Measurements from ENCODE around the gene RNF182.

DNA sequence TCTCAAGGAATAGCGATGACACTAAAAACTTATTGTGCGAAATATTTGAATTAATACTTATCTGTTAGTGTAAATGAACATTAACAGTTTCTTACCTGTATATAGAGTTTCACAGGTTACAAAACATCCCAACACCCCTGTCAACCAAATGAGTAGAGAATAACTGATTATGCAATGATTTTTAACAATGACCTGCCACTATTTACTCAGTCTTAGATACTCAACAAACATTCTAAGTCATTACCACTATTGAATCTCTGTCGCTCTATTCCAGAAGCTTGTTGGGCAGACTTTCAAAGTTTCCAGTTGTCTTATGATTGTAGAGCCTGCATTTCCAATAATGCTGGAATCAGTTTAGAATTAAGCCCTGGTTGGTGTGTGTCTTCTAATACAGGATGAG is 85.5 kb downstream of the RNF182 start:
- TF ChIP-seq, protein P1, sequence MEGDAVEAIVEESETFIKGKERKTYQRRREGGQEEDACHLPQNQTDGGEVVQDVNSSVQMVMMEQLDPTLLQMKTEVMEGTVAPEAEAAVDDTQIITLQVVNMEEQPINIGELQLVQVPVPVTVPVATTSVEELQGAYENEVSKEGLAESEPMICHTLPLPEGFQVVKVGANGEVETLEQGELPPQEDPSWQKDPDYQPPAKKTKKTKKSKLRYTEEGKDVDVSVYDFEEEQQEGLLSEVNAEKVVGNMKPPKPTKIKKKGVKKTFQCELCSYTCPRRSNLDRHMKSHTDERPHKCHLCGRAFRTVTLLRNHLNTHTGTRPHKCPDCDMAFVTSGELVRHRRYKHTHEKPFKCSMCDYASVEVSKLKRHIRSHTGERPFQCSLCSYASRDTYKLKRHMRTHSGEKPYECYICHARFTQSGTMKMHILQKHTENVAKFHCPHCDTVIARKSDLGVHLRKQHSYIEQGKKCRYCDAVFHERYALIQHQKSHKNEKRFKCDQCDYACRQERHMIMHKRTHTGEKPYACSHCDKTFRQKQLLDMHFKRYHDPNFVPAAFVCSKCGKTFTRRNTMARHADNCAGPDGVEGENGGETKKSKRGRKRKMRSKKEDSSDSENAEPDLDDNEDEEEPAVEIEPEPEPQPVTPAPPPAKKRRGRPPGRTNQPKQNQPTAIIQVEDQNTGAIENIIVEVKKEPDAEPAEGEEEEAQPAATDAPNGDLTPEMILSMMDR (IDR thresholded peaks at IDR 0.05 in 8 of 11, conservative IDR thresholded peaks at IDR 0.05 in 3 of 11), result no peak
- no peak for TF ChIP-seq POLR2AphosphoS5 (IDR thresholded peaks at IDR 0.05)
